ENCODE data around the gene OSBP2.

DNA sequence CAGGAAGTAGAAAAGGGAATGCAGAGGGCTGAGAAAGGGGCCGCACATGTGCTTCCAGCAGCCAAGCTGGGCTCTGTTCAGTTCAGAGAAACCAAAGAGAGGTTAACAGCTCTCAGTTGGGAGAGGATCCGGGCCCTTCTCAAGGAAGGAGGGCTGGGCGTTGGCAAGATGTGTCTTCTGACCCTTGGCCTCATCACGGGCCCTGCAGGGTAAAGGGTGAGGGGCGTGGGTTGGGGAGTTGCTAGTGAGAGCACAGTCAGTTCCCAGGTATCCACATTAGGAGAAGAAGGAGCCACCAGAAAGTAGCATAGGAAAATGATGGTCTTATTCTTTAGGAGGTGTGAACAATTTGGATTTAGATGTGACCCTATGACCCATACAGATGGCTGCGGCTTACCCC lies 73.0 kb downstream of the OSBP2 start:
- no peak for TF ChIP-seq POLR2A (IDR thresholded peaks at IDR 0.05)
- TF ChIP-seq, protein P1, sequence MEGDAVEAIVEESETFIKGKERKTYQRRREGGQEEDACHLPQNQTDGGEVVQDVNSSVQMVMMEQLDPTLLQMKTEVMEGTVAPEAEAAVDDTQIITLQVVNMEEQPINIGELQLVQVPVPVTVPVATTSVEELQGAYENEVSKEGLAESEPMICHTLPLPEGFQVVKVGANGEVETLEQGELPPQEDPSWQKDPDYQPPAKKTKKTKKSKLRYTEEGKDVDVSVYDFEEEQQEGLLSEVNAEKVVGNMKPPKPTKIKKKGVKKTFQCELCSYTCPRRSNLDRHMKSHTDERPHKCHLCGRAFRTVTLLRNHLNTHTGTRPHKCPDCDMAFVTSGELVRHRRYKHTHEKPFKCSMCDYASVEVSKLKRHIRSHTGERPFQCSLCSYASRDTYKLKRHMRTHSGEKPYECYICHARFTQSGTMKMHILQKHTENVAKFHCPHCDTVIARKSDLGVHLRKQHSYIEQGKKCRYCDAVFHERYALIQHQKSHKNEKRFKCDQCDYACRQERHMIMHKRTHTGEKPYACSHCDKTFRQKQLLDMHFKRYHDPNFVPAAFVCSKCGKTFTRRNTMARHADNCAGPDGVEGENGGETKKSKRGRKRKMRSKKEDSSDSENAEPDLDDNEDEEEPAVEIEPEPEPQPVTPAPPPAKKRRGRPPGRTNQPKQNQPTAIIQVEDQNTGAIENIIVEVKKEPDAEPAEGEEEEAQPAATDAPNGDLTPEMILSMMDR (IDR thresholded peaks at IDR 0.05), result no peak
